ENCODE measurements around the gene IGFBP3. TPM values are rescaled to one million over a fixed set of nuclear protein-coding genes. Genes with fewer than 3 reads are reported as not detected.

IGFBP3 gene
- total and polyA plus RNA-seq, 8 donors = 33.8 to 82.3 (median 48.9) TPM

GRCh38 chr7:45968856-45969541, 47.9 kb upstream of the IGFBP3 start:
- ATAC-seq (no peak), DNase-seq (no peak)
- H3K27me3 ChIP-seq = no peaks in the 10 kb centered on the region
- H3K27ac ChIP-seq = no peak overlapping the region
- peaks cover 0 to 3% of the 10 kb centered on the region in 2 donors for H3K4me1 ChIP-seq
- no peak overlapping the region for H3K4me3 ChIP-seq
- no peak for TF ChIP-seq CTCF (IDR thresholded peaks at IDR 0.05)
- H3K9me3 ChIP-seq = no peaks in the 10 kb centered on the region
- H3K36me3 ChIP-seq = no peaks in the 10 kb centered on the region
- intact Hi-C loops (cut with DNase I) = no loop called here

GRCh38 chr7:45968312-45968711, 47.2 kb upstream of the IGFBP3 start:
- no peak overlapping the region for H3K4me3 ChIP-seq
- intact Hi-C loops (cut with DNase I) = no loop called here
- H3K4me1 ChIP-seq = no peaks in the 10 kb centered on the region
- ATAC-seq = no peak
- no peaks in the 10 kb centered on the region for H3K27me3 ChIP-seq
- DNase-seq = no peak
- TF ChIP-seq CTCF (IDR thresholded peaks at IDR 0.05) = no peak
- no peaks in the 10 kb centered on the region for H3K9me3 ChIP-seq
- no peaks in the 10 kb centered on the region for H3K36me3 ChIP-seq
- H3K27ac ChIP-seq = no peak overlapping the region

- no peaks in the 10 kb centered on the region for H3K4me1 ChIP-seq
- no peak overlapping the region for H3K4me3 ChIP-seq
- no peaks in the 10 kb centered on the region for H3K27me3 ChIP-seq
- H3K27ac ChIP-seq = no peak overlapping the region
- intact Hi-C loops (cut with DNase I) = no loop called here
- no peak for ATAC-seq
- no peaks in the 10 kb centered on the region for H3K36me3 ChIP-seq
- TF ChIP-seq CTCF (IDR thresholded peaks at IDR 0.05) = no peak
- no peaks in the 10 kb centered on the region for H3K9me3 ChIP-seq
- no peak for DNase-seq
These were observed 46.6 kb upstream of the IGFBP3 start for GRCh38 chr7:45967591-45968157.

GRCh38 chr7:45962861-45963260, 41.8 kb upstream of the IGFBP3 start:
- DNase-seq (no peak), ATAC-seq (no peak)
- Histone ChIP-seq H3K36me3 (no peaks in the 10 kb centered on the region), H3K27ac (no peak overlapping the region), H3K4me1 (no peaks in the 10 kb centered on the region), H3K9me3 (no peaks in the 10 kb centered on the region), H3K4me3 (no peak overlapping the region), H3K27me3 (no peaks in the 10 kb centered on the region)
- intact Hi-C loops (cut with DNase I) = no loop called here
- TF ChIP-seq CTCF (IDR thresholded peaks at IDR 0.05) = no peak

- intact Hi-C loops (cut with DNase I) = no loop called here
- no peak overlapping the region for H3K27ac ChIP-seq
- DNase-seq (no peak), ATAC-seq (no peak)
- H3K27me3 ChIP-seq = no peaks in the 10 kb centered on the region
- peaks cover 0 to 5% of the 10 kb centered on the region in 2 donors for H3K9me3 ChIP-seq
- TF ChIP-seq CTCF (IDR thresholded peaks at IDR 0.05) = no peak
- H3K4me1 ChIP-seq = no peaks in the 10 kb centered on the region
- no peaks in the 10 kb centered on the region for H3K36me3 ChIP-seq
- no peak overlapping the region for H3K4me3 ChIP-seq
These were observed 36.6 kb upstream of the IGFBP3 start for GRCh38 chr7:45957721-45958120.

All from left lung (tissue), 10 donors.